Stimulated activated CD4-positive, alpha-beta T cell treated with anti-CD3 and anti-CD28 coated beads, TNF-alpha, amount 100 ng/mL, for 24 hours (primary cell): ENCODE data around the gene GTSE1.

Experiments used
- DNase-seq, 3 experiments: peaks; one replicate each; pipeline ENCODE4 v3.0.0-alpha.2; 2020; ENCODE audit warnings: low read depth in 3 of 3

The GTSE1 gene

GRCh38 chr22:46379066-46379930 lies 82.6 kb downstream of the GTSE1 start:
- DNase-seq = no peak

- DNase-seq = no peak
Observed at GRCh38 chr22:46380069-46380468, 83.4 kb downstream of the GTSE1 start.
